ENCODE results near the gene DAB2.

Gene DAB2

GRCh38 chr5:39400713-39401578, 23.8 kb downstream of the DAB2 start:
- FAIRE-seq (no peak), DNase-seq (ENCODE audit: insufficient read length, low spot score) (no peak)
- no peak for TF ChIP-seq POU2F2 (IDR thresholded peaks at IDR 0.05; ENCODE audit: low read depth, low read length)
- no peak for TF ChIP-seq POLR2AphosphoS5 (IDR thresholded peaks at IDR 0.05; ENCODE audit: low read depth, low read length)
- no peak for TF ChIP-seq SPI1 (IDR thresholded peaks at IDR 0.05; ENCODE audit: low read depth, low read length)
- no peak for TF ChIP-seq PAX5 (IDR thresholded peaks at IDR 0.05; ENCODE audit: insufficient read depth, low read length, severe bottlenecking)
- TF ChIP-seq POLR2A (IDR thresholded peaks at IDR 0.05; ENCODE audit: low read depth, low read length): no peak
- no peak for TF ChIP-seq TAF1 (IDR thresholded peaks at IDR 0.05; ENCODE audit: low read depth, low read length)

- no peak for TF ChIP-seq POLR2A (IDR thresholded peaks at IDR 0.05; ENCODE audit: low read depth, low read length)
- no peak for TF ChIP-seq POU2F2 (IDR thresholded peaks at IDR 0.05; ENCODE audit: low read depth, low read length)
- no peak for TF ChIP-seq SPI1 (IDR thresholded peaks at IDR 0.05; ENCODE audit: low read depth, low read length)
- no peak for FAIRE-seq
- DNase-seq (ENCODE audit: insufficient read length, low spot score): no peak
Observed at GRCh38 chr5:39399135-39400036, 25.4 kb downstream of the DAB2 start.

GRCh38 chr5:39396843-39397242, 27.9 kb downstream of the DAB2 start:
- FAIRE-seq (no peak), DNase-seq (ENCODE audit: insufficient read length, low spot score) (no peak)
- no peak for TF ChIP-seq SPI1 (IDR thresholded peaks at IDR 0.05; ENCODE audit: low read depth, low read length)
- TF ChIP-seq TAF1 (IDR thresholded peaks at IDR 0.05; ENCODE audit: low read depth, low read length): no peak
- no peak for TF ChIP-seq POLR2AphosphoS5 (IDR thresholded peaks at IDR 0.05; ENCODE audit: low read depth, low read length)
- TF ChIP-seq POLR2A (IDR thresholded peaks at IDR 0.05; ENCODE audit: low read depth, low read length): no peak
- no peak for TF ChIP-seq POU2F2 (IDR thresholded peaks at IDR 0.05; ENCODE audit: low read depth, low read length)
- no peak for TF ChIP-seq PAX5 (IDR thresholded peaks at IDR 0.05; ENCODE audit: insufficient read depth, low read length, severe bottlenecking)

- DNase-seq (ENCODE audit: insufficient read length, low spot score) (no peak), FAIRE-seq (no peak)
- TF ChIP-seq PAX5 (IDR thresholded peaks at IDR 0.05; ENCODE audit: insufficient read depth, low read length, severe bottlenecking): no peak
- TF ChIP-seq POU2F2 (IDR thresholded peaks at IDR 0.05; ENCODE audit: low read depth, low read length): no peak
- TF ChIP-seq POLR2A (IDR thresholded peaks at IDR 0.05; ENCODE audit: low read depth, low read length): no peak
- TF ChIP-seq TAF1 (IDR thresholded peaks at IDR 0.05; ENCODE audit: low read depth, low read length): no peak
- TF ChIP-seq SPI1 (IDR thresholded peaks at IDR 0.05; ENCODE audit: low read depth, low read length): no peak
- no peak for TF ChIP-seq POLR2AphosphoS5 (IDR thresholded peaks at IDR 0.05; ENCODE audit: low read depth, low read length)
Observed at GRCh38 chr5:39395521-39395920, 29.3 kb downstream of the DAB2 start.

- no peak for FAIRE-seq
- TF ChIP-seq PAX5 (IDR thresholded peaks at IDR 0.05; ENCODE audit: insufficient read depth, low read length, severe bottlenecking): no peak
- TF ChIP-seq POLR2A (IDR thresholded peaks at IDR 0.05; ENCODE audit: low read depth, low read length): no peak
- TF ChIP-seq POU2F2 (IDR thresholded peaks at IDR 0.05; ENCODE audit: low read depth, low read length): no peak
- DNase-seq (ENCODE audit: insufficient read length, low spot score): no peak
Observed at GRCh38 chr5:39394946-39395345, 29.8 kb downstream of the DAB2 start.

- no peak for FAIRE-seq
- TF ChIP-seq TAF1 (IDR thresholded peaks at IDR 0.05; ENCODE audit: low read depth, low read length) (no peak), PAX5 (IDR thresholded peaks at IDR 0.05; ENCODE audit: insufficient read depth, low read length, severe bottlenecking) (no peak), POU2F2 (IDR thresholded peaks at IDR 0.05; ENCODE audit: low read depth, low read length) (no peak), POLR2AphosphoS5 (IDR thresholded peaks at IDR 0.05; ENCODE audit: low read depth, low read length) (no peak), SPI1 (IDR thresholded peaks at IDR 0.05; ENCODE audit: low read depth, low read length) (no peak), POLR2A (IDR thresholded peaks at IDR 0.05; ENCODE audit: low read depth, low read length) (no peak)
- no peak for DNase-seq (ENCODE audit: insufficient read length, low spot score)
Observed at GRCh38 chr5:39390945-39391344, 33.8 kb downstream of the DAB2 start.

GRCh38 chr5:39387293-39387692, 37.5 kb downstream of the DAB2 start:
- DNase-seq (ENCODE audit: insufficient read length, low spot score) (no peak), FAIRE-seq (no peak)
- TF ChIP-seq POLR2AphosphoS5 (IDR thresholded peaks at IDR 0.05; ENCODE audit: low read depth, low read length) (no peak), POU2F2 (IDR thresholded peaks at IDR 0.05; ENCODE audit: low read depth, low read length) (no peak), SPI1 (IDR thresholded peaks at IDR 0.05; ENCODE audit: low read depth, low read length) (no peak), PAX5 (IDR thresholded peaks at IDR 0.05; ENCODE audit: insufficient read depth, low read length, severe bottlenecking) (no peak), POLR2A (IDR thresholded peaks at IDR 0.05; ENCODE audit: low read depth, low read length) (no peak), TAF1 (IDR thresholded peaks at IDR 0.05; ENCODE audit: low read depth, low read length) (no peak)

- no peak for TF ChIP-seq SPI1 (IDR thresholded peaks at IDR 0.05; ENCODE audit: low read depth, low read length)
- no peak for TF ChIP-seq POLR2AphosphoS5 (IDR thresholded peaks at IDR 0.05; ENCODE audit: low read depth, low read length)
- TF ChIP-seq PAX5 (IDR thresholded peaks at IDR 0.05; ENCODE audit: insufficient read depth, low read length, severe bottlenecking): no peak
- TF ChIP-seq TAF1 (IDR thresholded peaks at IDR 0.05; ENCODE audit: low read depth, low read length): no peak
- no peak for TF ChIP-seq POU2F2 (IDR thresholded peaks at IDR 0.05; ENCODE audit: low read depth, low read length)
- no peak for TF ChIP-seq POLR2A (IDR thresholded peaks at IDR 0.05; ENCODE audit: low read depth, low read length)
- no peak for FAIRE-seq
- no peak for DNase-seq (ENCODE audit: insufficient read length, low spot score)
Observed at GRCh38 chr5:39384271-39384670, 40.5 kb downstream of the DAB2 start.

GRCh38 chr5:39381376-39381775, 43.4 kb downstream of the DAB2 start:
- FAIRE-seq (no peak), DNase-seq (ENCODE audit: insufficient read length, low spot score) (no peak)
- TF ChIP-seq POLR2AphosphoS5 (IDR thresholded peaks at IDR 0.05; ENCODE audit: low read depth, low read length): no peak
- TF ChIP-seq TAF1 (IDR thresholded peaks at IDR 0.05; ENCODE audit: low read depth, low read length): no peak
- no peak for TF ChIP-seq POLR2A (IDR thresholded peaks at IDR 0.05; ENCODE audit: low read depth, low read length)
- no peak for TF ChIP-seq PAX5 (IDR thresholded peaks at IDR 0.05; ENCODE audit: insufficient read depth, low read length, severe bottlenecking)

Data from GM12891 (cell line).